Measurements from ENCODE around the gene CBLB. TPM values are rescaled to one million over a fixed set of nuclear protein-coding genes. Genes with fewer than 3 reads are reported as not detected.

CBLB gene
- total RNA-seq, 1 donor from 2014 or later, result 29.7 TPM

- intact Hi-C loops (cut with DNase I), result no loop called here
- Histone ChIP-seq H3K4me1 (peaks cover 7% of the 10 kb centered on the region), H3K9me3 (no peaks in the 10 kb centered on the region), H3K27me3 (ENCODE audit: low read depth) (no peaks in the 10 kb centered on the region), H3K4me3 (no peak overlapping the region), H3K27ac (no peak overlapping the region), H3K36me3 (no peaks in the 10 kb centered on the region)
- TF ChIP-seq, protein P1, sequence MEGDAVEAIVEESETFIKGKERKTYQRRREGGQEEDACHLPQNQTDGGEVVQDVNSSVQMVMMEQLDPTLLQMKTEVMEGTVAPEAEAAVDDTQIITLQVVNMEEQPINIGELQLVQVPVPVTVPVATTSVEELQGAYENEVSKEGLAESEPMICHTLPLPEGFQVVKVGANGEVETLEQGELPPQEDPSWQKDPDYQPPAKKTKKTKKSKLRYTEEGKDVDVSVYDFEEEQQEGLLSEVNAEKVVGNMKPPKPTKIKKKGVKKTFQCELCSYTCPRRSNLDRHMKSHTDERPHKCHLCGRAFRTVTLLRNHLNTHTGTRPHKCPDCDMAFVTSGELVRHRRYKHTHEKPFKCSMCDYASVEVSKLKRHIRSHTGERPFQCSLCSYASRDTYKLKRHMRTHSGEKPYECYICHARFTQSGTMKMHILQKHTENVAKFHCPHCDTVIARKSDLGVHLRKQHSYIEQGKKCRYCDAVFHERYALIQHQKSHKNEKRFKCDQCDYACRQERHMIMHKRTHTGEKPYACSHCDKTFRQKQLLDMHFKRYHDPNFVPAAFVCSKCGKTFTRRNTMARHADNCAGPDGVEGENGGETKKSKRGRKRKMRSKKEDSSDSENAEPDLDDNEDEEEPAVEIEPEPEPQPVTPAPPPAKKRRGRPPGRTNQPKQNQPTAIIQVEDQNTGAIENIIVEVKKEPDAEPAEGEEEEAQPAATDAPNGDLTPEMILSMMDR (IDR thresholded peaks at IDR 0.05), result no peak
- DNase-seq, result no peak
- ATAC-seq, result no peak
These were observed 25.9 kb downstream of the CBLB start for GRCh38 chr3:105842943-105843342.

DNA sequence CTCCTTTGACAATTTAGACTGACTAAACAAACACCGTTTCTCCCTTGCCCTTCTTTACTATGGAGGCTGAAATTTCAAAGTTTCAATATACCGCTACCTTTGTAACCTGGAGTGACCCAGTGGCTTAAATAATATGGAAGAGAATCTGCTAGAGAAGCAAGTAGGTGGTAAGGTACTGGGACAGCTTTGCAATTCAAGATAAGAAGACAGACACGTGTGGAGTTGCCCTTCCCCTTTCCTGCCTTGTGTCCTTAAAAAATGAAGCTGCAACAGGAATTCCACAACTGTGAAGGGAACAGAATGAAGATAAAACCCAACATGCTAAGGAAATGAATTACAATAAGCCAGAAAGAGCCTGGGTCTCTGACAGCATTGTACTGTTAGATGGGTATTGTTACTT, 26.4 kb downstream of the CBLB start:
- Histone ChIP-seq H3K4me1 (peaks cover 8% of the 10 kb centered on the region), H3K36me3 (no peaks in the 10 kb centered on the region), H3K27ac (no peak overlapping the region), H3K9me3 (no peaks in the 10 kb centered on the region), H3K27me3 (ENCODE audit: low read depth) (no peaks in the 10 kb centered on the region), H3K4me3 (no peak overlapping the region)
- TF ChIP-seq, protein P1 (IDR thresholded peaks at IDR 0.05), result no peak
- DNase-seq (no peak), ATAC-seq (no peak)
- intact Hi-C loops (cut with DNase I), result no loop called here

DNA sequence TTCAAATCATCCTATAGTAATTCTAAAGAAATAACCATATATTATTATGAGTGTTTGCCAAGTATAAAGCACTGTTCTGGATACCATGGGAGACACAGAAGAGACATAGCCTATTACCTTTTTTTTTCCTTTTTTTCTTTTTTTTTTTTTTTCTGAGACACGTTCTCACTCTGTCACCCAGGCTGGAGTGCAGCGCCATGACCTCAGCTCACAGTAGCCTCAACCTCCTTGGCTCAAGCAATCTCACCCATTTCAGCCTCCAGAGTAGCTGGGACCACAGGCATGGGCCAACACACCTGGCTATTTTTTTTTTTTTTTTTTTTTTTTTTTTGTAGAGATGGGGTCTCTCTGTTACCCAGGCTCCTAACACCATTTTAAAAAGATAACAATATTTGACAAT, 30.9 kb downstream of the CBLB start:
- Histone ChIP-seq H3K27me3 (ENCODE audit: low read depth) (no peaks in the 10 kb centered on the region), H3K4me1 (peaks cover 25% of the 10 kb centered on the region), H3K4me3 (no peak overlapping the region), H3K36me3 (no peaks in the 10 kb centered on the region), H3K27ac (no peak overlapping the region), H3K9me3 (no peaks in the 10 kb centered on the region)
- ATAC-seq (peak in 1 of 2 donors; percentile 19), DNase-seq (no peak)
- TF ChIP-seq, protein P1 (IDR thresholded peaks at IDR 0.05), result no peak
- intact Hi-C loops (cut with DNase I), result no loop called here

DNA sequence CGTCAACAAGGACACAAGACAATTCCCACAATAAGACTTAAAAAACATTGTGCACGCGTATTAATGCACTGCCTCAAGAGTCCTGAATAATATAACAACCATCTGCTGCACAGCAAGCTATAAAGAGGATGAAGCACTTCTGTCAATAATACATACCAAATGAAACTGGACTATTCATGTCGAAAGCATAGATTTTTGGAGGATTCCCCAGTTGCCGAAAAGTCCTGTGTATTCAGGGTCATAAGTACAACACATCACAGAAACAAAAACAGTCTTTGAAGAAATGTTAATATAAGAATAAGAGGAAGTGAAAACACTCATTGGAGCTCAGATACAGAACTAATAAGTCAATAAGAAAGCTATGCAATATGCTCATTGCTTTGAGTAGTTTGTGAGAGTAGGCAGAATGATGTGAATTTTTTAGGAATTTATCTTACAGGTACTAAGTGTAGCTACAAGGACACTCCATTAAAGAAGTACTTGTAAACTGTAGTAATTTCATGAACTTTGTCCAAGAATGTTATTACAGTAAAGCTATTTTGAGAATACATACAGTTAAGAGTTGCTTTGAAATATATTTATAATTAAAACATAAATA, 31.6 kb downstream of the CBLB start:
- intact Hi-C loops (cut with DNase I), result no loop called here
- Histone ChIP-seq H3K36me3 (no peaks in the 10 kb centered on the region), H3K4me1 (peaks cover 25% of the 10 kb centered on the region), H3K9me3 (no peaks in the 10 kb centered on the region), H3K4me3 (no peak overlapping the region), H3K27ac (no peak overlapping the region), H3K27me3 (ENCODE audit: low read depth) (no peaks in the 10 kb centered on the region)
- DNase-seq (no peak), ATAC-seq (peak; percentile 50 to 75)
- TF ChIP-seq, protein P1 (IDR thresholded peaks at IDR 0.05), result no peak

DNA sequence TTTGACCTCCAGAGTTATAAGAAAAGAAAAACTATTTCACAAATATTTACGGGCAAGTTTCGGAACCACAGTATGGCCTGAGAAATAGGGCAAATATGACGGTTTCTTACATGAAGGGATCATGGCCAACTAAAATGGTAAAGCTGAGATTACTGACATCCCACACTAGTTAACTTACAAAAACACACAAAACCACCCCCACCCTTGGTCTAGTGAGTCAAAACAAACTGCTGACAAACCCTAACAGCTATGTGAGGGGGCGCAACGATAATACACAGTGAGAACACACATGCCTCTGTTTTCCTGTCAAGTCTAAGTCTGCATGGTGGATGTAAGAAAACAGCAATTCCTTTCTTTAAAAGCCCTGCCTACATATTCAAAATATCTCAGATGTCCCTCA, 32.3 kb downstream of the CBLB start:
- no peak overlapping the region for H3K4me3 ChIP-seq
- no peaks in the 10 kb centered on the region for H3K27me3 ChIP-seq (ENCODE audit: low read depth)
- H3K36me3 ChIP-seq, result no peaks in the 10 kb centered on the region
- DNase-seq (no peak), ATAC-seq (peak in 1 of 2 donors; percentile 51)
- TF ChIP-seq, protein P1 (IDR thresholded peaks at IDR 0.05), result no peak
- intact Hi-C loops (cut with DNase I), result no loop called here
- no peak overlapping the region for H3K27ac ChIP-seq
- H3K4me1 ChIP-seq, result peaks cover 25% of the 10 kb centered on the region
- H3K9me3 ChIP-seq, result no peaks in the 10 kb centered on the region

Data from lower lobe of right lung (tissue), 2 donors.